GM12878 (cell line): ENCODE measurements around the gene UBQLN1. TPM values are rescaled to one million over a fixed set of nuclear protein-coding genes. Genes with fewer than 3 reads are reported as not detected.

ENCODE experiments used
- ATAC-seq: fragments of 200-7000 bp; cut with Tn5 transposase; 3 replicates; pipeline ENCODE4 v1.9.1; 2020; ENCODE audit warnings: mild to moderate bottlenecking, moderate library complexity
- BruUV-seq: library from RNA; stranded (reverse); fragments of 400-500 nt; replicated peaks from 2 replicates; lab custom pipeline; 2021; lab: Mats Ljungman, UMichigan
- CTCF ChIA-PET: fragments of 300-600 bp; sonication (Branson Sonifier 250); formaldehyde crosslinking; extraction: SDS; loops from one replicate; lab custom pipeline; 2021; ENCODE audit warnings: inconsistent platforms; lab: Yijun Ruan, JAX
- POLR2A ChIA-PET: fragments of 350-600 bp; formaldehyde crosslinking; extraction: SDS; loops from one replicate; lab custom pipeline; 2021; ENCODE audit warnings: inconsistent platforms; lab: Charles Lee
- RAD21 ChIA-PET: fragments of 300-600 bp; sonication (Branson Sonifier 250); formaldehyde crosslinking; loops from one replicate; lab custom pipeline; 2023; ENCODE audit warnings: antibody characterized with exemption; ENCODE audit not compliant: unreplicated experiment; lab: Charles Lee
- SMC1A ChIA-PET: fragments of 300-600 bp; sonication (Branson Sonifier 250); formaldehyde crosslinking; loops from one replicate; lab custom pipeline; 2023; ENCODE audit not compliant: unreplicated experiment, uncharacterized antibody; lab: Charles Lee
- DNase-seq: peaks from one replicate; pipeline ENCODE4 v3.0.0-alpha.2; 2011; ENCODE audit warnings: low read depth, low spot score
- FAIRE-seq: peaks from 3 replicates; lab custom pipeline; 2011; peaks lifted over from hg19 to GRCh38; lab: Jason Lieb, UNC
- H2AFZ ChIP-seq: 2 replicates; pipeline ENCODE4 v1.6.0; 2011; ENCODE audit warnings: low read depth, low read length, control low read depth; ENCODE audit not compliant: control insufficient read depth
- H3K27ac ChIP-seq: 2 replicates; pipeline ENCODE4 v1.5.1; 2011; ENCODE audit warnings: control low read depth; ENCODE audit not compliant: control insufficient read depth, insufficient read depth
- H3K27me3 ChIP-seq, 2 experiments: replicated peaks in 1 of 2; 2 replicates each; pipeline versions ENCODE4 v1.6.0 to v1.6.1; 2011; ENCODE audit warnings: low read length in 1 of 2; ENCODE audit not compliant: control insufficient read depth in 2 of 2, insufficient read depth in 2 of 2
- H3K36me3 ChIP-seq, 2 experiments: 2 replicates each; pipeline ENCODE4 v1.5.1; 2011; ENCODE audit warnings: low read length in 1 of 2; ENCODE audit not compliant: control insufficient read depth in 2 of 2, insufficient read depth in 2 of 2
- H3K4me1 ChIP-seq: 2 replicates; pipeline ENCODE4 v1.6.1; 2011; ENCODE audit warnings: mild to moderate bottlenecking, low read length, moderate library complexity, mixed read lengths; ENCODE audit not compliant: control insufficient read depth, insufficient read depth
- H3K4me2 ChIP-seq: 2 replicates; pipeline ENCODE4 v1.6.0; 2011; ENCODE audit warnings: control low read depth; ENCODE audit not compliant: control insufficient read depth, insufficient read depth
- H3K4me3 ChIP-seq: fragments of 200-600 bp; sonication (generic); 2 replicates; pipeline ENCODE4 v1.5.1; 2016
- H3K79me2 ChIP-seq: 2 replicates; pipeline ENCODE4 v1.6.0; 2011; ENCODE audit warnings: low read length; ENCODE audit not compliant: control insufficient read depth, insufficient read depth
- H3K9ac ChIP-seq: 2 replicates; pipeline ENCODE4 v1.8.0; 2011; ENCODE audit warnings: low read length, control low read depth, mixed read lengths; ENCODE audit not compliant: control insufficient read depth, insufficient read depth
- H3K9me3 ChIP-seq: replicated peaks from 3 replicates; pipeline ENCODE4 v1.5.1; 2011; ENCODE audit warnings: mild to moderate bottlenecking, low read length; ENCODE audit not compliant: control insufficient read depth, insufficient read depth
- H4K20me1 ChIP-seq: 2 replicates; pipeline ENCODE4 v1.6.0; 2011; ENCODE audit not compliant: control insufficient read depth, insufficient read depth
- ATF7 ChIP-seq: fragments of 450-650 bp; IDR thresholded peaks from 2 replicates; pipeline ENCODE4 v1.6.1; 2016; ENCODE audit warnings: low read depth, mild to moderate bottlenecking
- EGR1 ChIP-seq, 2 experiments: IDR thresholded peaks; 1 replicate in 1 of 2; 2 replicates in 1 of 2; pipeline ENCODE4 v1.6.1; 2011 to 2012; ENCODE audit warnings: low read depth in 2 of 2, low read length in 2 of 2, borderline replicate concordance in 1 of 2, mild to moderate bottlenecking in 1 of 2, moderate library complexity in 1 of 2
- ETV6 ChIP-seq, 2 experiments: fragments of 450-650 bp in 1 of 2; IDR thresholded peaks in 1 of 2; conservative IDR thresholded peaks in 1 of 2; 2 replicates each; pipeline ENCODE4 v1.6.1; 2014; ENCODE audit warnings: antibody characterized with exemption in 1 of 2, borderline replicate concordance in 1 of 2, low read depth in 1 of 2, mild to moderate bottlenecking in 1 of 2, moderate library complexity in 1 of 2
- HDGF ChIP-seq: fragments of 450-650 bp; IDR thresholded peaks from 2 replicates; pipeline ENCODE4 v1.6.1; 2016; ENCODE audit warnings: antibody characterized with exemption
- LARP7 ChIP-seq: fragments of 450-650 bp; IDR thresholded peaks from 2 replicates; pipeline ENCODE4 v1.6.1; 2017; ENCODE audit warnings: mild to moderate bottlenecking
- NBN ChIP-seq: fragments of 450-650 bp; IDR thresholded peaks from 2 replicates; pipeline ENCODE4 v1.6.1; 2016
- NFYA ChIP-seq: IDR thresholded peaks from 2 replicates; pipeline ENCODE4 v1.6.1; 2011; ENCODE audit warnings: low read depth, mild to moderate bottlenecking, low read length, improper control_type of control experiment, borderline replicate concordance
- PML ChIP-seq: IDR thresholded peaks from 2 replicates; pipeline ENCODE4 v1.6.1; 2012; ENCODE audit warnings: low read length, inconsistent platforms
- RAD21 ChIP-seq: IDR thresholded peaks from 2 replicates; pipeline ENCODE4 v1.6.1; 2011; ENCODE audit warnings: mild to moderate bottlenecking, low read depth, low read length, moderate library complexity; ENCODE audit not compliant: insufficient read depth
- RB1 ChIP-seq: fragments of 450-650 bp; formaldehyde crosslinking; IDR thresholded peaks from 2 replicates; pipeline ENCODE4 v1.6.1; 2017; ENCODE audit warnings: mild to moderate bottlenecking, borderline replicate concordance
- SMC3 ChIP-seq: IDR thresholded peaks from 2 replicates; pipeline ENCODE4 v1.6.1; 2011; ENCODE audit warnings: low read length, improper control_type of control experiment, borderline replicate concordance
- STAT3 ChIP-seq: IDR thresholded peaks from 2 replicates; pipeline ENCODE4 v1.6.1; 2011; ENCODE audit warnings: low read depth, low read length, improper control_type of control experiment
- TCF12 ChIP-seq: IDR thresholded peaks from 2 replicates; pipeline ENCODE4 v1.6.1; 2011; ENCODE audit warnings: low read depth, mild to moderate bottlenecking, low read length
- TCF3 ChIP-seq: IDR thresholded peaks from 2 replicates; pipeline ENCODE4 v1.6.1; 2012; ENCODE audit warnings: low read depth, mild to moderate bottlenecking, low read length, borderline replicate concordance; ENCODE audit not compliant: insufficient read depth
- YBX1 ChIP-seq: fragments of 450-650 bp; IDR thresholded peaks from 2 replicates; pipeline ENCODE4 v1.6.1; 2016; ENCODE audit warnings: antibody characterized with exemption
- YY1 ChIP-seq: IDR thresholded peaks from 2 replicates; pipeline ENCODE4 v1.6.1; 2011; ENCODE audit warnings: low read depth, mild to moderate bottlenecking, low read length
- ZNF384 ChIP-seq: IDR thresholded peaks from 2 replicates; pipeline ENCODE4 v1.6.1; 2012; ENCODE audit warnings: low read depth, mild to moderate bottlenecking, low read length, improper control_type of control experiment, borderline replicate concordance
- WGBS: methylation state at CpG from one replicate; pipeline ENCODE4 v1.1.6; 2016; ENCODE audit warnings: low lambda C conversion rate; ENCODE audit not compliant: insufficient replicate concordance, insufficient coverage; ENCODE audit errors: missing lambda C conversion rate; 5-methylcytosine and 5-hydroxymethylcytosine counted together
- in situ Hi-C: fragments of 300-500 bp; cut with MboI; formaldehyde crosslinking; loops from 9 replicates; pipeline ENCODE4 v1.14.3; 2018; ENCODE audit warnings: mixed read lengths
- intact Hi-C: fragments of 100-400 bp; cut with micrococcal nuclease; formaldehyde crosslinking; loops from one replicate; pipeline ENCODE4 v1.14.2; 2022; ENCODE audit not compliant: unreplicated experiment
- polyA plus RNA-seq, 11 experiments: library from polyadenylated mRNA; depleted of rRNA in 4 of 11; unstranded in 6 of 11; stranded (reverse) in 5 of 11; fragments of >200 nt; fragmentation: Nextera tagmentation in 4 of 11; fragmentation: Illumina TruSeq in 1 of 11; extraction: Ambion mirVana in 4 of 11; extraction: Trizol in 1 of 11; gene quantifications; 1 replicate in 1 of 11; 2 replicates in 10 of 11; pipeline versions ENCODE4 v1.2.1 to v1.2.3, GENCODE V29; 2011 to 2016; ENCODE audit warnings: inconsistent platforms in 2 of 11, missing spikeins in 2 of 11, low read depth in 1 of 11
- total RNA-seq, 4 experiments: library from RNA; depleted of rRNA in 3 of 4; stranded (reverse); fragments of >200 nt in 3 of 4; fragmentation: Illumina TruSeq in 1 of 4; extraction: Trizol in 1 of 4; gene quantifications; 2 replicates each; pipeline versions ENCODE4 v1.2.1 to v1.2.3, GENCODE V29; 2013 to 2021
- TF ChIP-seq, protein P1 (sequence below): IDR thresholded peaks from 2 replicates; pipeline ENCODE4 v1.6.1; 2011; ENCODE audit warnings: borderline replicate concordance, low read depth, mild to moderate bottlenecking, moderate library complexity, mixed read lengths, low read length; ENCODE audit not compliant: insufficient read depth; ENCODE audit errors: extremely low read length
- TF ChIP-seq, protein P2 (sequence below): IDR thresholded peaks from 2 replicates; pipeline ENCODE4 v1.6.1; 2011; ENCODE audit warnings: mild to moderate bottlenecking, low read depth, low read length, moderate library complexity; ENCODE audit not compliant: insufficient replicate concordance

Gene UBQLN1
- total and polyA plus RNA-seq, 10 of the 15 experiments (the other 5 are each of a cell fraction or from before 2014, with no cell fraction given), result 12.4 to 118 (median 66.1) TPM

DNA sequence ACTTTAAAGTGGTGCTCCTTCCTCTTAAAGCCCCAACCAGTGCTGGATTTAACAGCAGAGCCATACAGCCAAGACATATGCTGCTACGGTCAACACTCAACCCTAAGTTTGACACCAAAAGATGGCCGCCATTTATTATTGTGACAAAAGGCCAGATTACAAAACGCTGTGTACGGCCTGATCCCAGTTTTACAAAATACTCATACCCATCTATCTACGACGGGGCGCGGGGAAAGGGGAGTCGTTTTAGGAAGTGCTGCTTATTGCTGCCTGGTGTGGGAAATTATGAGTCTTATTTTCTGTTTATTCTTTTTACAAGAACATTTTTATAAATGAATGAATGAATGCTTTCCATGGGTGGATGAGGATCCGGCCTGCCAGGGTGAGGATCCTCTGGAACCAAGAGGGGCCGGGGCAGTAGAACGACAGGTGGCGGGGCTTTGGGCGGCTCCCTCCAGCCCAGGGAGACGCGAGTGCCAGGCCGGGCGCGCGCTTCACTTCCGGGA lies 85.3 kb downstream of the UBQLN1 start (continued):
- TF ChIP-seq NFYA (no peak), ATF7 (no peak), SMC3 (no peak), EGR1 (IDR thresholded peaks at IDR 0.05; ENCODE audit: borderline replicate concordance in 1 of 2, low read depth in 2 of 2, low read length in 2 of 2) (0 out of 3 replicates have a peak, but pooled peaks of 1 of the 2 experiments have one; percentile 54), HDGF (0 out of 2 replicates have a peak, but pooled peaks have one; percentile 57), LARP7 (no peak), PML (no peak), STAT3 (no peak)

DNA sequence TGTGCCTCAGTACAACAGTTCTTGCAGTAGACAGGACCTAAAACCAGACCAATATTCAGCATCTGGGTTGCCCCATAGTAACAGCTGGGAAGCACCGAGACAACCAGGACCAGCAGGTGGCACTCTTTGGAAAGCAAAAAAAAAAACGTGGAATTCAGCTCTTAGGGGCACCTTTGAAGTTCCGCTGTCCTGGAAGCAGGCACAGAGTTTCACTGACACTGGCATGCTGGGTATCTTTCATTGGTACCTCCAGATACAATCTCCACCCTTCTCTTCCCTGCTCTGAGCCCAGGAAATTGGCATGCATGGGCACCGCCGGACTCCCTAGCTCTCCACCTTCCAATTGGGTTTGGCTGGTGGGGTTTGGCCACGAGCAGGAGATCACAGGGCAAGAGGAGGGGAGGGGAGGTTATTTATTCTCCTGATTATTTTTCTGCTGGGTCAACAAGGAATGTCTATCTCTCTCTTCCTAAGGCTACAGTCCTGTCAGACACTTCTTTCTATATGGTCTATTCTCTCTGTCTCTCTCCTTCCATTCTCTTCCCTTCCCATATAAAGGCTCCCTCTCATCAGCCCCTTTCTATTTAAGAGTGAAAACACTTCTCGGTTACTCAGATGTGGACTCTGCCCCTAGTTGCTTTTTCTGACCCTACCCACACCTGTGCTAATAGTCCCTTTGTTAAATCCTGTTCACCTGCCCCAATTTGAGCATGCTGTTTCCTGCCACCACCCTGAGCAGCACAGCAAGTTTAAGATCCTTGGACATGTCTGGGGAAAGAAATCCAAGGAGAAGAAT lies 86.7 kb downstream of the UBQLN1 start:
- no peaks in the 10 kb centered on the region for H3K36me3 ChIP-seq
- in situ Hi-C loops (loop anchor here (5.0 to 25.0 kb wide), 2 partner anchors 296 to 641 kb away; no protein-coding TSS in a partner anchor), intact Hi-C loops (loop anchor here (2.0 kb wide), 1 partner anchor 28 kb away; no protein-coding TSS in a partner anchor)
- H3K9ac ChIP-seq, result no peak overlapping the region
- no peak overlapping the region for H3K27ac ChIP-seq
- H3K4me3 ChIP-seq, result no peak overlapping the region
- peak overlapping the region; percentile 61 for H2AFZ ChIP-seq
- CTCF ChIA-PET, result interaction anchor here (0.5 to 3.4 kb wide), 48 partner anchors 9 to 701 kb away, joined by 3 to 62 read pairs (median 4); partner anchors contain the start of gene UBQLN1
- peaks cover 6% of the 10 kb centered on the region; the same call in 1 of the 2 replicates for H3K4me1 ChIP-seq
- no peaks in the 10 kb centered on the region for H3K9me3 ChIP-seq
- FAIRE-seq (peak; percentile 35), ATAC-seq (peak; percentile 8; the same call in 2 of the 3 replicates), DNase-seq (no peak)
- H3K79me2 ChIP-seq, result peaks cover 8% of the 10 kb centered on the region
- SMC1A ChIA-PET, result interaction anchor here (0.5 to 2.8 kb wide), 27 partner anchors 8 to 692 kb away, joined by 3 to 36 read pairs (median 3); partner anchors contain the start of gene UBQLN1
- RAD21 ChIA-PET, result interaction anchor here (0.6 to 2.8 kb wide), 18 partner anchors 9 to 316 kb away, joined by 3 to 33 read pairs (median 5); partner anchors contain the start of gene UBQLN1
- H4K20me1 ChIP-seq, result no peaks in the 10 kb centered on the region
- H3K27me3 ChIP-seq, result no peaks in the 10 kb centered on the region
- no TSS peak for BruUV-seq
- H3K4me2 ChIP-seq, result peak overlapping the region; percentile 47
- 26% methylated on average over 7 of the region's 7 CpGs for WGBS
- POLR2A ChIA-PET, result interaction anchor here (0.9 to 2.0 kb wide), 4 partner anchors 25 to 91 kb away, joined by 3 to 5 read pairs (median 3); no protein-coding TSS in a partner anchor
- TF ChIP-seq TCF12 (0 out of 2 replicates have a peak, but pooled peaks have one; percentile 27), YBX1 (no peak), NBN (0 out of 2 replicates have a peak, but pooled peaks have one; percentile 30), YY1 (peak; percentile 64; the same call in 1 of the 2 replicates), TCF3 (peak; percentile 54; the same call in 1 of the 2 replicates), RAD21 (peak; percentile 76), ETV6 (conservative IDR thresholded peaks at IDR 0.05 in 1 of 2, IDR thresholded peaks at IDR 0.05 in 1 of 2; ENCODE audit: borderline replicate concordance in 1 of 2, low read depth in 1 of 2) (0 out of 4 replicates have a peak, but pooled peaks of 1 of the 2 experiments have one; percentile 44), SMC3 (peak; percentile 83), RB1 (0 out of 2 replicates have a peak, but pooled peaks have one; percentile 22), ZNF384 (peak; percentile 59; the same call in 1 of the 2 replicates)
- TF ChIP-seq, protein P1, sequence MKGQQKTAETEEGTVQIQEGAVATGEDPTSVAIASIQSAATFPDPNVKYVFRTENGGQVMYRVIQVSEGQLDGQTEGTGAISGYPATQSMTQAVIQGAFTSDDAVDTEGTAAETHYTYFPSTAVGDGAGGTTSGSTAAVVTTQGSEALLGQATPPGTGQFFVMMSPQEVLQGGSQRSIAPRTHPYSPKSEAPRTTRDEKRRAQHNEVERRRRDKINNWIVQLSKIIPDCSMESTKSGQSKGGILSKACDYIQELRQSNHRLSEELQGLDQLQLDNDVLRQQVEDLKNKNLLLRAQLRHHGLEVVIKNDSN, result no peak
- TF ChIP-seq, protein P2, sequence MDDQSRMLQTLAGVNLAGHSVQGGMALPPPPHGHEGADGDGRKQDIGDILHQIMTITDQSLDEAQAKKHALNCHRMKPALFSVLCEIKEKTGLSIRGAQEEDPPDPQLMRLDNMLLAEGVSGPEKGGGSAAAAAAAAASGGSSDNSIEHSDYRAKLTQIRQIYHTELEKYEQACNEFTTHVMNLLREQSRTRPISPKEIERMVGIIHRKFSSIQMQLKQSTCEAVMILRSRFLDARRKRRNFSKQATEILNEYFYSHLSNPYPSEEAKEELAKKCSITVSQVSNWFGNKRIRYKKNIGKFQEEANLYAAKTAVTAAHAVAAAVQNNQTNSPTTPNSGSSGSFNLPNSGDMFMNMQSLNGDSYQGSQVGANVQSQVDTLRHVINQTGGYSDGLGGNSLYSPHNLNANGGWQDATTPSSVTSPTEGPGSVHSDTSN, result no peak
